HG03432 (cell line): ENCODE results near the gene KNDC1.
"Not testable (repeated sequence)": the region's sequence is repeated elsewhere in the genome, so short reads cannot be mapped to it uniquely, and the experiment has no call there.

Source experiments
- ATAC-seq: cut with Tn5 transposase; IDR thresholded peaks from one replicate; pipeline ENCODE4 v1.9.1; 2021; ENCODE audit warnings: mild to moderate bottlenecking, moderate library complexity; ENCODE audit not compliant: unreplicated experiment

KNDC1 gene

DNA sequence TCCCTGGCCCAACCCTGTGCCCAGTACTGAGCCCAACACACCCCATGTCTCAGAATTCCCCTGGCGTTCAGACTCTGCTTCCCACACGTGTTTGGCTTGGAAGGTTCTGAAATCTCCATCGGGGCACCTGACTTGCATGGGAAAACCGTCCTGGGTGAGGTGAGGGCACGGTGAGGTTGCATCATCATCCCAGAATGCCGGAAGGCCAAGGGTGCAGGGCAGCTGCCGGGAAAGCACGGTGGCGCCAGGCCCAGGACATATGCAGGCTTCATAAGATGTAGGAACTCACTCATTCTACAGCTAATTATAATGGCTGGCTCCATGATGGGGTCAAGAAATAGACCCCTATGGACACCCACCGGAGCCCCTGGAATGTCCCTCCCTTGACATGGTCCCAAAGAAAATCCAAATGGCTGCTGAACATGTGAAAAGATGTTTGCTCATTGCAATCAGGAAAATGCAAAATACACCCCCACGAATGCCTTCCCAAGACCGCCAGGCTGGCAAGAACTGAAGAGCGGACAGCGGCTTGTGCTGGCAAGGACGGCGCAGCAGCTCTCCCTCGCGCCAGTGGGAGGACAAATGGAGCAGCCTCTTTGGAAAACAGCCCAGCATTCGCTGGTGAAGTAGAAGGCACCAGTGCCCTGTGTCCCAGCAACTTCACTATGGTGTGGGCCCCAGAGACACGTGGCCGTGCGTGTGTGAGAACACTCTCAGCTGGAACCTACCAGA lies 2.3 kb downstream of the KNDC1 start:
- ATAC-seq = no peak

DNA sequence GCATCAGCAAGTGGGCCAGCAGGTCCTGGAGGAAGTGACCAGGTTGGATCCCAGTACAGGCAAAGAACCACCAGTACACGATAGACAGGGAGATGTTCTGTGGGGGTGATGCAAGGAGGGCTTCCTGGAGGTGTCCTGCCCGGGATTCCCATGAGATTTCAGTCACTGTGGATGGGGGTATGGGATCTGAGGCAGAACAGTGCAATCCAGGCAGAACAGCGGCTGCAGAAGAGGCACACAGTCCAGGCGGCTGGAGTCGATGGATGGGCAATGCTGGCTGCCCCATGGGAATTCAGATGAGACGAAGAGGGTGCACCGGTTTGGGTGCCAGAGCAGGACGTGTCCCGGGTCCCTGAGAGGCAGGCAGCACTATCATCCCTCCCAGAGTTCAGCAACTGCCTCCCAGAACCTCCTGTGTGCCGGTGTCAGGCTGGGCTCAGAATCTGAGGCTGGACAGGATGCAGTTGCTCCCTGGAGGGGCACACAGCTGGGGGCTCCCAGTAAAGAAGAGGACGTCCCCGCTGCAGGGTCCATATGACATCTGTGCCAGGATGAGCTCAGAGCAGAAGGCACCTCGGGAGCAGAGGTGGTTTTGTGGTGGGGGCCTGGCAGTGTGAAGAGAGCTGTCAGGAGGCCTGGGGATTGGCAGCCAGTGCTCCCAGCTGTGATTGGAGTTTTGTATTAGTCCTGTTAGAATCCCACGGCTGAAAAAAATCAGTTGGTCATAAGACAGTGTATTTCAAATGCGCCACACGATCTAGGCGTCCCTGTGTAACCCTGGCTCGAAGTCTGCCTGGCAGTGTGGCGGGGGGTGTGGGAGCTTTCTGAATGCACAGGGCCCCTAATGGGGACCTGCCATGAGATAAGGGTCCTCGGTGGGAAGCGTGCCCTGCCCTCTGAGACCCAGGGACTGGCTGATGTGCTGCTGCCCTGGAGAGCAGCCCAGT lies 3.2 kb downstream of the KNDC1 start:
- no peak for ATAC-seq

DNA sequence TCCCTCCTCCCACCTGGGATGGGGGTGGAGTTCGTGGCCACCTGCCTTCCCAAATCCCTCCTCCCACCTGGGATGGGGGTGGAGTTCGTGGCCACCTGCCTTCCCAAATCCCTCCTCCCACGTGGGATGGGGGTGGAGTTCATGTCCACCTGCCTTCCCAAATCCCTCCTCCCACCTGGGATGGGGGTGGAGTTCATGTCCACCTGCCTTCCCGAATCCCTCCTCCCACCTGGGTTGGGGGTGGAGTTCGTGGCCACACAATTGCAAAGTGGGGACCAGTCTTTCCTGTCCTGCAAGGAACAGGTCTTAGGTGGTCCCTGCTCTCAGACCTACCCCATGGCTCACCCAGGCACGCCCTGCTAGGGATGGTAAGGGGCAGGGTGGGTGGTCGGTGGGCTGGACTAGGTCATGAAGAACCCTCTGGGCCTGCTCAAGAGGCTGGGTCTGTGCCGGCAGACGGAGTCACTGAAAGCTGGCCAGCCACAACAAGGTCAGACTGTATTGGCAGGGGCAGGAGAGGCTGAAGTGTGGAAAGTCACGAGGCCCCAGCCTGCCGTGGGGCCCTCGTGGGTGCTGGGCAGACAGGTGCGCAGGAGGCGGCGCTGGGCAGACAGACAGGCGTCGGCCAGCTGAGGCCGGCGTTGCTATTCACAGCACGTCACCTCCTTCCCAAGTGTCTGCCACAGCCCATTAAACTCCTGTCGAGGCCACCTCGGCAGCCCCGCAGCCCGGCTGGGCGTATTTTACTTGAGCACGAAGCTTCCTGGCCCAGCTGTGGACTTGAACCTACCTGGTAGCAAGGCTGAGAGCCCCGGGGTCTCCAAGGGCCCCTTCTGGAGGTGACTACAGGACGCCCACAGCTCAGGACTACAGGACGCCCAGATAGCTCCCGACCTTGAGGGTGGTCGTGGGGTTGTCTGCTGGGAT lies 4.1 kb downstream of the KNDC1 start:
- ATAC-seq = no peak

DNA sequence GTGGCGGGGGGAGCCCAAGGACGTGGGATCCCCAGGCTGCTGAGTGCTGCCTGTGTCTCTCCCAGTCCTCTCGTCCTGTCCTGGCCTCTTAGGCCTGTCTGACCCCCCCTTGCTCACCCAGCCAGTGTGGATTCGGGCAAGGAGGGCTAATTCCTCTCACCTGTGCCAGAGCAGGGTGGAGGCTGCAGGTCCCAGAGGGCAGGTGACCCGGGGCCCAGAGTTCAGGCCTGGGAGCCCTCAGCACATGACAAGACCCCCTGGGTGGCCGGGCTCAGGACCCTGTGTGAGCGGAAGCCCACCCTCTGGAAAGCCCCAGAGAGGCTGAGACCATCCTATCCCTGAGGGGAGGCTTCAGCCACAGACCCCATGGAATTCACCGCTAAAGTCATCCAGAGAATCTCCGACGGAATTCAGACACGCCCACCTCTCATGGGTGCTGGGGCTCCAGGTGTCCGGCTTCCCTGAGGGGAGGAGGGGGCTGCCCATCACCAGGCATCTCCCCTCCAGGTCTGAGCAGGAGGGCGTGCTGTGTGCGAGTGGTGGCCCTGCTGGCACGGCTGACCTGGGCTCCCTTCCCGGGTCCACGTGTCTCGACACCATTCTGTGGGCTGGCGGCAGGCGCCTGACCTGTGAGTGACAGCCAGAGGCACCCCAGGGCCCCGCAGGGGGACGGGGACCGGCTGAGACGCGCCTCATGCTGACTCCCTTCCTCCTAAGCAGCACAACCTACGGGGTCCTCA lies 5.0 kb downstream of the KNDC1 start:
- no peak for ATAC-seq

DNA sequence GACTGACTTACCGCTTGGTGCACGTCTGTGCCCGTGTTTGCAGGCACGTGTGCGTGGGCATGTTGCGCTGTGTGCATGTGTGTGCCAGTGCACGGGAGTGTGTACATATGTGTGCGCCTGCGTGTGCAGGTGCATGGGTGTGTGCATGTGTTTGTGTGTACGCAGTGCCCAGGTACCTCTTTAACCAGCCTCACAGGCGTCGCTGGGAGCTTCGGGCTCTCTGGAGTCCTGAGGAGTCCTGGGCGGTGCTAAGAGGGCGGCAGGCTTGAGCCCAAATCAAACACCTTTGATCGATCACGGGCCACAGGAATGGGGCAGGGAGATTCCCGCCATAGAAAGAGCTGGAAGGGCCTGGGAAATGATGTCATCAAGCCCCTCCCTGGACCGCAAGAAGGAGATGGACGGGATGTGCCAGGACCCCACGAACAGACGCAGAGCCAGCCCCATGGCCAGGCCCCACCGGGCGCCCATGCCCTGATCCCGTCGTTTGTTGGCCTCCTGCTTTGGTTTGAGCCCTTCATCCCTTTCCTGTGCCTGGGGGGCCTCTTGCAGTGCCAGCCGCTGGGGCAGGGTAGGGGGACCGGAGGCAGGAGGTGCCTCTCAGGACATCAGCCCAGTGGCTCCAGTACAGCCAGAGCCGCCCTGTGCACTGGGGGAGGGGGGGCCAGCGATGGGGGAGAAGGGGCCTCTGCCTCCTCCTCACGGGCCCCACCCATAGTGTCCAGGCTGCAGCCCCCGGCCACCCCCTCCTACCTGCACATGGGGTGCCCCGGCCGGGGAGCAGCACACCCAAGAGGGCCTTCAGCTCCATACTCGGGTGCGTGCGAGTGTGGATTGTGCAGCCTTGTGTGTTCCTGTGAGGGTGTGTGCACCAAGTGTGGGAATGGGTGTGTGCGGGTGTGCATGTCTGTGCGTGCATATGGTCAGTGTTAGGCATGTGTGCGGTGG lies 5.8 kb downstream of the KNDC1 start:
- no peak for ATAC-seq

DNA sequence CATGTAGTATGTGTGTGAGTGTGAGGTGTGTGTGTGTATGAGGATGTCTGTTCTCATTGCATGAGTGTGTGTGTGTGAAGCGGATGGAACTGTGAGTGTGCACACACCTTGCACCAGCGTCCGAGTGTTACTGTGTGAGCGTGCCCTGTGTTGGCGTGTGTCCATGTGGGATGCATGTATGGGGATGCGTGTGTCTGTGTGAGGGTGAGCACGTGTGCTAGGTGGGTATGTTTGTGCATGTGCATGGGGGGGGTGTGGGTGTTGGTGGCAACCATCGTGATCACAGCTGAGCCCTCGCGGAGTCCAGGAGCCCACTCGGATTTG lies 6.4 kb downstream of the KNDC1 start:
- ATAC-seq = no peak

DNA sequence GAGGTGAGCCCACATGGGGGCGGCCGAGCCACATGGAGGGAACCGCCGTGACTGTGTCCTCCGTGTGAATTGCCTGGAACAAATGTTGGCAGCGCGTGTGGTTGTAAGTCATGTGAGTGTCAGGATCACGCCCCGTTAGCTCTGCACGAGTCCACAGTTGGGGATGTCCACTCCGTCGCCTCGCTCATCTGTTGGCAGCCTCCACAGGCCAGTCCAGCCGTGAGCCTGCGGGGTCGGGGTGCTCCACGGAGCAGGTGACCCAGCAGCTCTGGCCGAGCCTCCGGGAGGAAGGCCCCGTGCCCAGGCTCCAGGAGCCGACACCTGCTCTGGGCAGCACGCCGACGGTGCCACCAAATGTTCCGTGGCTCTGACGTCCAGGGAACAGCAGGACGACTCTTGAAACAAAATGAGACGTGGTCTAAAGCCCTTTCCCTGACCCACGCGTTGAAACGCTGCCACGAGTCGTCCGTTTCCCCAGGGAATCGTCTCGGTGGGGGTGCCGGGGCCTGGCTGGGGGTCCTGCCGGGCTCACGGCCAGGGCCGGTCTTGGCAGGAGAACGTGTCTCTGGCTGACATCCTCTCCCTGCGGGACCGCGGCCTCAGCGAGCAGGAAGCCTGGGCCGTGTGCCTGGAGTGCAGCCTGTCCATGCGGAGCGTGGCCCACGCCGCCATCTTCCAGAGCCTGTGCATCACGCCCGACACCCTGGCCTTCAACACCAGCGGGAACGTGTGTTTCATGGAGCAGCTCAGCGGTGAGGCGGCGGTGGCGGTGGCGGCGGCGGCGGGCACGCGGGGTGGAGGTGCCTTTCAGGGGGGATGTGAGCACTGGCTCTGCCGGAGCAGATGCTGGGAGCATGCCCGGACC lies 7.0 kb downstream of the KNDC1 start:
- ATAC-seq = no peak

DNA sequence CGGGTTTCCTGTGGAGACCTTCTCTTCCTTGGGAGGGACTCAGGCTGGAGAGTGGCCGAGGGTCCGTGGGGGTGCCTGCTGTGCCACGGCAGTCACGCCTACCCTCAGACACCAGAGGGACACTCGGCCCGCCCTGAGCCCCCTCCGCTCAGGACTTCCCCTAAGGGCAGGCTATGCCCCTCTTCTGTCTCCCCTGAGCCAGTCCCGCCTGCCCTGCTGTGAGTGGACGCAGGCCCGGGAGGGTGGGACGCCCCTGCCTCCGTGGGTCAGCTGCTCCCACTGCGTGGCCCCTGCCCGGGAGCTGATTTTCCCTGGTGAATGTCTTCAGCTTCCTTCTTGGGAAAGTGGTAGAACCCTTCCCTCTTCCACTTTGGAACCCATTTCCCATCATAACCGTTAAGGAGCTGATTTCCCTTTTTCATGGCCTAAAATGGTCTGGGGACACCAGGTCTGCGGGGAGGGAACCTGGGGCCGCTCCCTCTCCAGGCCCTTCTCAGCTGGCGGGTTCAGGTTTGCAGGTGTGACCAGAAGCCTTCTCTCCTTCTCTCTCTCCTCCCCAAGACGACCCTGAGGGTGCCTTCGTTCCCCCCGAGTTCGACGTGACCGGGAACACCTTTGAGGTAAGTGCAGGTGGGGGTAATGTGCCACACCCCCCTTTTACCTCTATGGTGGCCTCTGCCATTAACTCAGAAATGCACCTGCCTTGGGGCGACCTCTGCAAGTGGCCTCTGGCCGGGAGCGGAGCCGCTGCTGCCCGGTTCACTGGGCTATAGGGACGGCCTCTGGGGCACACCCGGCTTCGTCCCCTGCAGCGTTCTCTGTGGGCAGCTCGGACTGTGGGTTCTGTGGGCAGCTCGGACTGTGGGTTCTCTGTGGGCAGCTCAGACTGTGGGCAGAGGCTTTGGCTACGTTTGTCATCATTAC lies 7.9 kb downstream of the KNDC1 start:
- ATAC-seq = no peak

DNA sequence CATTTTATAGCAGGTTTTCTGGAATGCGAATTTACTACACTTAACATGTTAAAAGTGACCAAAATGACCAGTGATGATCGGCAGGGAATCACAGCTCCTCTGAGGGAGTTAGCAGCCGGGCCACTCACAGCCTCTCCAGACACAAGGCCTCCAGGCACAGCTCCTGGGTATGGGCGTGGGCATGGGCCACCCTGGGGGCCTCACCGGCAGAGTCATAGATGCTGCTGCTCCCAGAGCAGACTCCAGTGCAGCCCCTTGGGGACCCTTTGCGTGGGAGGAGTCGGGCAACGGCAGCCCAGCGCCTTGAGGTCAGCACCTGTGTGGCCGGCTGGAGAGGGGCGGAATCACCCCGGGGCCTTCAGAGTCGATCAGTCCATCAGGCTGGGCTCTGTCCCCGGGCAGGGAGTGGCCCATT lies 8.6 kb downstream of the KNDC1 start:
- no peak for ATAC-seq

DNA sequence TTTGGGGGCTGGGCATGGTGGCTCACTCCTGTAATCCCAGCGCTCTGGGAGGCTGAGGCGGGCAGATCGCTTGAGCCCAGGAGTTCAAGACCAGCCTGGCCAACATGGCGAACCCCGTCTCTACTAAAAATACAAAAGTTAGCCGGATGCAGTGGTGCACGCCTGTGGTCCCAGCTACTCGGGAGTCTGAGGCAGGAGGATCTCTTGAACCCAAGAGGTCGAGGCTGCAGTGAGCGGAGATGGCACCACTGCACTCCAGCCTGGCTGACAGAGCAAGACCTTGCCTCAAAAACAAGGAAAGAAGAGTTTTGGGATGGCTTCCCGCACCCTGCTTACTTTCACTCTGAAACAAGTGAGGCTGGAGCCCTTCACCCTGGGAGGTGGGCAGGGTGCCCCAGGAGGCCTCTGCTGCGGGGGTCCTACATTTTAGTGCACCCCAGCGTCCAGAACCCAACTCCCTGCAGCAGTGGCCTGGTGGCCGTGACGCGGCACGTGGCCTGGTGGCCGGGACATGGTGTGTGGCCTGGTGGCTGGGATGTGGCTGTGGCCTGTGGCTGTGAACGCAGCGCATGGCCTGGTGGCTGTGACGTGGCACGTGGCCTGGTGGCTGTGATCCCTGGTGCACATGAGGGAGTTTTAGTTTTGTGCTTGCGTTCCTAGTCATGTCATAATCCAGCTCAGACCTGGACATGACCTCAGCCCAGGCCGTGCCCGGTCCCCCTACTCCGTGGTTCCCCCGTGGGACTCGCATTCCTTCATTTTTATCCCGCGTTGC lies 9.3 kb downstream of the KNDC1 start:
- ATAC-seq = no peak

DNA sequence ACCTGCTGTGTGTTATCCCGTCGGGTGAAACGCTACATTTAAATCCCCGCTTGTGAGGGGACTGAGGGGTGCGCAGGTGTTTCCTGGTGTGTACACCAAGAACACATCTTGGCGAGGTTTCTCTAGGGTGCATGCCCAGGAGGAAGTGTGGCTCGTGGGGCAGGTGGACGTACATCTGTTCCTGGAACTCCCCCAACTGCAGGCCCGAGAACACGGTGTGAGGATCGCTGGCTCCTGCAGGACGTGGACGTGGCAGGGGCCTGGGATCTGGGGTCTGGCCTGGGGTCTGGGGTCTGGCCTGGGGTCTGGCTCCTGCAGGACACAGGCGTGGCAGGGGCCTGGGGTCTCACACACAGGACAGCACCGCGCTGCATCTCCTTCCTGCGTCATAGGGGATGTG lies 10.1 kb downstream of the KNDC1 start:
- no peak for ATAC-seq

DNA sequence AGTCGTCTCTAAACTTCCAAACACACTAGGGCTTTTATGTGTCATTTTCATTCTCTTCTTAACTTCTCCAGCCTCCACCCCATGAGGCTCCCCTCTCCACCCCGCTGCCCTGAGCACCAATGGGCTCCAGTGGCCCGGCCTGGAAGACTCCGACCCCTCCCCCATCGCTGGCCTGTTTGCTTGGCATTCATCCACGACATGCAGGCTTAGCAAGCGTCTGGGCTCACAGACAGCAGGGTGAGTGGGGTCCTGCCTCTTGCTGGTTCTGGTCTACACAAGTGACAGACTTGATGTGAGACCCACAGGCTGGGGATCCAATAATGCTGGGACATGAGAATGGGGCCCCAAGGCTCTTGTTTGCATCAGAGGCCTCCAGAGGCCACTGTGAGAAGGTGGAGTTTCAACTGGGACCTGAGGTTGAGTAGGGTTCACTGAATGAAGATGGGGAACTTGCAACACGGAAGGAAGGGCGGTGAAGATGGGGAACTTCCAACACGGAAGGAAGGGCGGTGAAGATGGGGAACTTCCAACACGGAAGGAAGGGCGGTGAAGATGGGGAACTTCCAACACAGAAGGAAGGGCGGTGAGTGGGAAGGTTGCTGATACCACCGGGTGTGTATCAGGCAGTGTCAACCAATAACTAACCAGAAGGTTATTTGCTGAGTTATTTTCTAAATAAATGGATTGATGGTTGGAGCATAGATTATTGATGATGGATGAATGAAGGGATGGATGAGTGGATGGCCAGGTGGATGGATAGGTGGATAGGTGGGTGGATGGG lies 14.0 kb downstream of the KNDC1 start:
- no peak for ATAC-seq

DNA sequence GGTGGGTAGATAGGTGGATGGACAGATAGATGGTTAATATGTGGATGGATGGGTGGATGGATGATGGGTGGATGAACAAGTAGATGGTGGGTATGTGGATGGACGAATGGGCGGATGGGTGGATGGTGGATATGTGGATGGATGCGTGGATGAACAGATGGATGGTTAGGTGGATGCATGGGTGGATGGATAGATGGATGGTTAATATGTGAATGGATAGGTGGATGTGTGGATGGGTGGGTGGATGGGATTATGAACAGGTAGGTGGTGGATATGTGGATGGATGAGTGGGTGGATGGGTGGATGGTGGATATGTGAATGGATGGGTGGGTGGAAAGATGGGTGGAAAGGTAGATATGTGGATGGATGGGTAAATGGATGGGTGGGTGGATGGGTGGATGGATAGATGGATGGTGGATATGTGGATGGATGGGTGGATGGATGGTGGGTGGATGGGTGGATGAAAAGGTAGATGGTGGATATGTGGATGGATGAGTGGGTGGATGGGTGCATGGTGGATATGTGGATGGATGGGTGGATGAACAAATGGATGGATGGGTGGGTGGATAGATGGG lies 14.8 kb downstream of the KNDC1 start:
- ATAC-seq = no peak

DNA sequence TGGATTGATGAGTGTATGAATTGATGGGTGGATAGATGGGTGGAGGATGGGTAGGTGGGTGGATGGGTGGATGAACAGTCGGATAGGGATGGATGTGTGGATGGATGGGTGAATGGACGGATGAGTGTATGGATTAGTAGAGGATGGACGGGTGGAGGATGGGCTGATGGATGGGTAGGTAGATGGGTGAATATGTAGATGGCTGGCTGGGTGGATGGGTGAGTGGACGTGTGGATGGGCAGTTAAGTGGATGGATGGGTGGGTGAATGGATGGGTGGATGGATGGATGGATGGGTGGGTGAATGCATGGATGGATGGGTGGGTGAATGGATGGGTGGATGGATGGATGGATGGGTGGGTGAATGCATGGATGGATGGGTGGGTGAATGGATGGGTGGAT lies 15.6 kb downstream of the KNDC1 start:
- ATAC-seq = not testable (repeated sequence)

DNA sequence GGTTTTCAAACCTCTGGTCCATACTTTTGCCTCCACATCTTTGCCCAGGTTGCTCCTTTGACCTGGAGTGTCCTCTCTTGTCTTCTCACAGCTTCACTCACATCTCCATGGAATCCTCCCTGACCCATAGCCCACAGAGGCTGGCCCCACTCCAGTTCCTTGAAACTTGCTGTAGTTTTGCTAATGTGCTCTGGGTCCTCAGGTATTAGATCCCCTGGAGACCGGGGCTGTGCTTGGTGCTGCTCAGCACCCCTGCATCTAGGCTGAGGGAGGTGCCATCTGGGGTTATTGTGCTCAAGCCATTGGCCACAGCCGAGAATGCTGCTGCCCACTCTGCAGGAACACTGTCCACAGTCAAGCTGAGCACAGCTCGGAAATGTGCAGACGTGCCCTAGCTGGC lies 16.5 kb downstream of the KNDC1 start:
- no peak for ATAC-seq
